ENCODE measurements around the gene PPARGC1A.

Gene PPARGC1A

GRCh38 chr4:23838131-23838530 is 51.7 kb downstream of the PPARGC1A start:
- DNase-seq (ENCODE audit: low spot score), result no peak

- no peak for DNase-seq (ENCODE audit: low spot score)
Observed at GRCh38 chr4:23837371-23837770, 52.5 kb downstream of the PPARGC1A start.

GRCh38 chr4:23835774-23836478 is 53.9 kb downstream of the PPARGC1A start:
- DNase-seq (ENCODE audit: low spot score), result no peak

- DNase-seq (ENCODE audit: low spot score), result no peak
Observed at GRCh38 chr4:23828779-23829178, 61.1 kb downstream of the PPARGC1A start.

GRCh38 chr4:23828020-23828715 is 61.7 kb downstream of the PPARGC1A start:
- DNase-seq (ENCODE audit: low spot score), result no peak

- DNase-seq (ENCODE audit: low spot score), result no peak
Observed at GRCh38 chr4:23822181-23822580, 67.7 kb downstream of the PPARGC1A start.

GRCh38 chr4:23819041-23819511 is 70.8 kb downstream of the PPARGC1A start:
- DNase-seq (ENCODE audit: low spot score), result no peak

- DNase-seq (ENCODE audit: low spot score), result no peak
Observed at GRCh38 chr4:23818097-23818885, 71.6 kb downstream of the PPARGC1A start.

- no peak for DNase-seq (ENCODE audit: low spot score)
Observed at GRCh38 chr4:23814996-23815660, 74.7 kb downstream of the PPARGC1A start.

- DNase-seq (ENCODE audit: low spot score), result no peak
Observed at GRCh38 chr4:23814587-23814986, 75.3 kb downstream of the PPARGC1A start.

- DNase-seq (ENCODE audit: low spot score), result no peak
Observed at GRCh38 chr4:23811161-23811560, 78.7 kb downstream of the PPARGC1A start.

GRCh38 chr4:23805450-23805851 is 84.4 kb downstream of the PPARGC1A start:
- no peak for DNase-seq (ENCODE audit: low spot score)

- DNase-seq (ENCODE audit: low spot score), result no peak
Observed at GRCh38 chr4:23789762-23790161, 100.1 kb downstream of the PPARGC1A start.

GRCh38 chr4:23788460-23788859 is 101.4 kb downstream of the PPARGC1A start:
- DNase-seq (ENCODE audit: low spot score), result no peak

- no peak for DNase-seq (ENCODE audit: low spot score)
Observed at GRCh38 chr4:23788027-23788426, 101.8 kb downstream of the PPARGC1A start.

- no peak for DNase-seq (ENCODE audit: low spot score)
Observed at GRCh38 chr4:23782778-23783437, 106.9 kb downstream of the PPARGC1A start.

- DNase-seq (ENCODE audit: low spot score), result no peak
Observed at GRCh38 chr4:23779839-23780238, 110.0 kb downstream of the PPARGC1A start.

- DNase-seq (ENCODE audit: low spot score), result no peak
Observed at GRCh38 chr4:23779422-23779821, 110.4 kb downstream of the PPARGC1A start.

GRCh38 chr4:23775694-23776093 is 114.2 kb downstream of the PPARGC1A start:
- no peak for DNase-seq (ENCODE audit: low spot score)

- DNase-seq (ENCODE audit: low spot score), result no peak
Observed at GRCh38 chr4:23774909-23775308, 114.9 kb downstream of the PPARGC1A start.

- no peak for DNase-seq (ENCODE audit: low spot score)
Observed at GRCh38 chr4:23773884-23774636, 115.8 kb downstream of the PPARGC1A start.

All from ecto neural progenitor cell (in vitro differentiated cells).